H1 (cell line): ENCODE results near the gene DCLK1. TPM values are rescaled to one million over a fixed set of nuclear protein-coding genes. Genes with fewer than 3 reads are reported as not detected.

Experiments
- CTCF ChIA-PET: fragments of 300-600 bp; sonication (Branson Sonifier 250); formaldehyde crosslinking; loops from one replicate; lab custom pipeline; 2021; ENCODE audit not compliant: partially characterized antibody; lab: Charles Lee
- POLR2A ChIA-PET: fragments of 300-600 bp; sonication (Branson Sonifier 250); formaldehyde crosslinking; loops from one replicate; lab custom pipeline; 2021; ENCODE audit warnings: inconsistent platforms; ENCODE audit not compliant: partially characterized antibody; lab: Charles Lee
- DNase-seq, 2 experiments: peaks; one replicate each; pipeline versions ENCODE4 v3.0.0 to v3.0.0-alpha.2; 2010 to 2022; ENCODE audit warnings: low spot score in 2 of 2, low read depth in 1 of 2, mixed read lengths in 1 of 2
- FAIRE-seq: peaks from 2 replicates; lab custom pipeline; 2011; peaks lifted over from hg19 to GRCh38; lab: Jason Lieb, UNC
- H2AFZ ChIP-seq: 2 replicates; pipeline ENCODE4 v1.8.1; 2012; ENCODE audit warnings: low read length, inconsistent platforms
- H2AK5ac ChIP-seq: 2 replicates; pipeline ENCODE4 v1.6.1; 2013; ENCODE audit warnings: low read depth, low read length
- H2BK120ac ChIP-seq: replicated peaks from 2 replicates; pipeline ENCODE3; 2013; ENCODE audit warnings: low read depth, low read length, inconsistent platforms
- H2BK12ac ChIP-seq: 2 replicates; pipeline ENCODE4 v1.6.1; 2013; ENCODE audit warnings: low read depth, low read length
- H2BK15ac ChIP-seq: 2 replicates; pipeline ENCODE4 v1.6.1; 2013; ENCODE audit warnings: low read length
- H2BK20ac ChIP-seq: 2 replicates; pipeline ENCODE4 v1.6.1; 2013; ENCODE audit warnings: low read length
- H2BK5ac ChIP-seq: 2 replicates; pipeline ENCODE4 v1.6.1; 2013; ENCODE audit warnings: low read depth, low read length
- H3K14ac ChIP-seq: 2 replicates; pipeline ENCODE4 v1.6.1; 2013; ENCODE audit warnings: inconsistent platforms; ENCODE audit not compliant: insufficient read length
- H3K18ac ChIP-seq: 2 replicates; pipeline ENCODE4 v1.6.1; 2013; ENCODE audit warnings: low read length; ENCODE audit errors: extremely low read depth
- H3K23ac ChIP-seq: 2 replicates; pipeline ENCODE4 v1.6.1; 2013; ENCODE audit warnings: inconsistent platforms; ENCODE audit not compliant: insufficient read length
- H3K23me2 ChIP-seq: 2 replicates; pipeline ENCODE4 v1.6.1; 2013; ENCODE audit warnings: low read depth, low read length
- H3K27ac ChIP-seq: 2 replicates; pipeline ENCODE4 v1.6.1; 2011; ENCODE audit warnings: low read depth, low read length, inconsistent platforms
- H3K27me3 ChIP-seq, 4 experiments: replicated peaks in 1 of 4; 1 replicate in 1 of 4; 2 replicates in 3 of 4; pipeline versions ENCODE4 v1.6.1 to v1.8.1; 2011 to 2013; ENCODE audit warnings: low read length in 3 of 4, mild to moderate bottlenecking in 3 of 4, inconsistent platforms in 2 of 4, mixed read lengths in 2 of 4, moderate library complexity in 1 of 4; ENCODE audit not compliant: control insufficient read depth in 3 of 4, insufficient read depth in 3 of 4; ENCODE audit errors: extremely low read depth in 1 of 4
- H3K36me3 ChIP-seq, 4 experiments: 2 replicates each; pipeline versions ENCODE4 v1.6.1 to v1.8.1; 2011 to 2013; ENCODE audit warnings: mild to moderate bottlenecking in 4 of 4, low read length in 3 of 4, moderate library complexity in 2 of 4, control low read depth in 1 of 4, inconsistent platforms in 1 of 4; ENCODE audit not compliant: insufficient read depth in 4 of 4, control insufficient read depth in 2 of 4
- H3K4ac ChIP-seq: replicated peaks from 2 replicates; pipeline ENCODE3; 2013; ENCODE audit warnings: low read length, low read depth, mixed read lengths, inconsistent platforms; ENCODE audit not compliant: insufficient read length
- H3K4me1 ChIP-seq, 4 experiments: replicated peaks in 1 of 4; 1 replicate in 1 of 4; 2 replicates in 3 of 4; pipeline versions ENCODE4 v1.6.1 to v1.8.1; 2011 to 2013; ENCODE audit warnings: low read length in 3 of 4, inconsistent platforms in 2 of 4, mixed read lengths in 1 of 4; ENCODE audit not compliant: insufficient read depth in 4 of 4, control insufficient read depth in 3 of 4
- H3K4me2 ChIP-seq, 2 experiments: 2 replicates each; pipeline versions ENCODE4 v1.6.1 to v1.8.1; 2011 to 2013; ENCODE audit warnings: low read depth in 2 of 2, low read length in 2 of 2, control low read depth in 1 of 2, inconsistent platforms in 1 of 2, mild to moderate bottlenecking in 1 of 2; ENCODE audit not compliant: insufficient read depth in 1 of 2
- H3K4me3 ChIP-seq, 4 experiments: fragments of 200-600, 300-600 bp in 1 of 4; sonication (generic), shearing (Covaris generic), sonication (Bioruptor Twin) in 1 of 4; 2 replicates each; pipeline versions ENCODE4 v1.5.1 to v1.8.1; 2011 to 2016; ENCODE audit warnings: low read length in 4 of 4, low read depth in 3 of 4, control low read depth in 2 of 4, inconsistent platforms in 2 of 4, mild to moderate bottlenecking in 2 of 4, mixed read lengths in 1 of 4, moderate library complexity in 1 of 4; ENCODE audit not compliant: insufficient read depth in 2 of 4; ENCODE audit errors: extremely low read depth in 1 of 4
- H3K56ac ChIP-seq: replicated peaks from 2 replicates; pipeline ENCODE3; 2013; ENCODE audit warnings: low read depth, mild to moderate bottlenecking, mixed read lengths, low read length, inconsistent platforms; ENCODE audit not compliant: insufficient read length
- H3K79me1 ChIP-seq: 2 replicates; pipeline ENCODE4 v1.6.1; 2013; ENCODE audit warnings: low read depth, low read length, control low read depth
- H3K79me2 ChIP-seq, 2 experiments: 2 replicates each; pipeline versions ENCODE4 v1.6.1 to v1.8.1; 2012 to 2013; ENCODE audit warnings: low read length in 2 of 2, mild to moderate bottlenecking in 2 of 2, inconsistent platforms in 1 of 2; ENCODE audit not compliant: insufficient read depth in 2 of 2, control insufficient read depth in 1 of 2
- H3K9ac ChIP-seq, 4 experiments: replicated peaks in 1 of 4; 1 replicate in 1 of 4; 2 replicates in 3 of 4; pipeline versions ENCODE4 v1.6.1 to v1.8.1; 2011 to 2013; ENCODE audit warnings: low read depth in 3 of 4, low read length in 3 of 4, control low read depth in 2 of 4, mild to moderate bottlenecking in 2 of 4, moderate library complexity in 2 of 4, inconsistent platforms in 1 of 4; ENCODE audit errors: extremely low read depth in 1 of 4
- H3K9me3 ChIP-seq, 2 experiments: 2 replicates each; pipeline versions ENCODE4 v1.6.1 to v1.8.1; 2012 to 2013; ENCODE audit warnings: mild to moderate bottlenecking in 2 of 2, moderate library complexity in 2 of 2, control low read depth in 1 of 2, inconsistent platforms in 1 of 2, low read depth in 1 of 2, low read length in 1 of 2, mixed read lengths in 1 of 2; ENCODE audit not compliant: insufficient read depth in 2 of 2
- H4K20me1 ChIP-seq, 2 experiments: replicated peaks in 1 of 2; 2 replicates each; pipeline versions ENCODE3 to v1.8.1; 2011 to 2013; ENCODE audit warnings: inconsistent platforms in 2 of 2, low read length in 2 of 2, mild to moderate bottlenecking in 1 of 2; ENCODE audit not compliant: insufficient read depth in 2 of 2, control insufficient read depth in 1 of 2
- H4K5ac ChIP-seq: 2 replicates; pipeline ENCODE4 v1.6.1; 2013; ENCODE audit warnings: low read length, low read depth, mixed read lengths, inconsistent platforms; ENCODE audit not compliant: insufficient read length
- H4K8ac ChIP-seq: 2 replicates; pipeline ENCODE4 v1.8.0; 2013; ENCODE audit warnings: mild to moderate bottlenecking, moderate library complexity, low read length, inconsistent platforms; ENCODE audit not compliant: insufficient read depth; ENCODE audit errors: extremely low read depth
- H4K91ac ChIP-seq: replicated peaks from 2 replicates; pipeline ENCODE3; 2013; ENCODE audit warnings: low read length, mixed read lengths, inconsistent platforms; ENCODE audit not compliant: insufficient read length
- FOSL1 ChIP-seq: IDR thresholded peaks from 2 replicates; pipeline ENCODE4 v1.6.1; 2011; ENCODE audit warnings: mild to moderate bottlenecking, low read depth, low read length, moderate library complexity; ENCODE audit not compliant: insufficient read depth
- SRF ChIP-seq: IDR thresholded peaks from 2 replicates; pipeline ENCODE4 v1.6.1; 2011; ENCODE audit warnings: mild to moderate bottlenecking, low read depth, low read length, moderate library complexity
- TBP ChIP-seq: IDR thresholded peaks from 2 replicates; pipeline ENCODE4 v1.6.1; 2011; ENCODE audit warnings: low read depth, low read length, improper control_type of control experiment
- USF2 ChIP-seq: IDR thresholded peaks from 2 replicates; pipeline ENCODE4 v1.6.1; 2011; ENCODE audit warnings: low read length, improper control_type of control experiment
- WGBS, 2 experiments: shearing (Covaris generic) in 1 of 2; methylation state at CpG; one replicate each; pipeline versions ENCODE4 v1.1.6 to v1.1.7; 2013 to 2015; ENCODE audit warnings: low lambda C conversion rate in 2 of 2, mixed read lengths in 2 of 2, inconsistent platforms in 1 of 2, low coverage in 1 of 2, missing lambda C conversion rate in 1 of 2; ENCODE audit not compliant: insufficient replicate concordance in 2 of 2, insufficient coverage in 1 of 2, insufficient read length in 1 of 2; ENCODE audit errors: extremely low coverage in 1 of 2, missing lambda C conversion rate in 1 of 2; 5-methylcytosine and 5-hydroxymethylcytosine counted together
- polyA plus RNA-seq, 7 experiments: library from polyadenylated mRNA; depleted of rRNA in 3 of 7; stranded (reverse) in 5 of 7; unstranded in 2 of 7; fragments of >200 nt in 5 of 7; fragments of 200-250 nt in 2 of 7; gene quantifications; 1 replicate in 5 of 7; 2 replicates in 1 of 7; 4 replicates in 1 of 7; pipeline versions ENCODE4 v1.2.1 to v1.2.3, GENCODE V29; 2011 to 2013; ENCODE audit warnings: missing spikeins in 2 of 7, mixed read lengths in 2 of 7
- total RNA-seq: library from RNA; stranded (reverse); fragmentation: NEBNext Ultra II Directional; extraction: Animal tissue kit (Norgen Biotek cat#: 25700); gene quantifications from 2 replicates; pipeline ENCODE4 v1.2.1, GENCODE V29; 2021

The DCLK1 gene
- total and polyA plus RNA-seq, 2 of the 8 experiments (the other 6 are each of a cell fraction or from before 2014, with no cell fraction given), result 22.8 to 41.0 TPM

GRCh38 chr13:36068991-36069390, 62.2 kb downstream of the DCLK1 start:
- Histone ChIP-seq H3K4me2 (no peak overlapping the region), H3K23me2 (no peaks in the 10 kb centered on the region), H3K9me3 (no peaks in the 10 kb centered on the region), H2BK12ac (no peak overlapping the region), H3K23ac (no peak overlapping the region), H2AFZ (no peak overlapping the region), H3K79me1 (no peaks in the 10 kb centered on the region), H2AK5ac (no peak overlapping the region), H3K27ac (no peak overlapping the region), H4K8ac (no peak overlapping the region), H4K20me1 (no peaks in the 10 kb centered on the region), H4K91ac (no peak overlapping the region), H3K36me3 (no peaks in the 10 kb centered on the region), H2BK120ac (no peak overlapping the region), H4K5ac (no peak overlapping the region), H3K79me2 (no peaks in the 10 kb centered on the region), H3K4me1 (peaks cover 0 to 3% (median 0%) of the 10 kb centered on the region in 4 experiments; a peak in 3 of 7 replicates), H3K27me3 (no peaks in the 10 kb centered on the region), H3K56ac (no peak overlapping the region), H3K18ac (no peak overlapping the region), H3K4me3 (no peak overlapping the region), H2BK20ac (no peak overlapping the region), H3K4ac (no peak overlapping the region), H2BK5ac (no peak overlapping the region), H2BK15ac (no peak overlapping the region), H3K14ac (no peak overlapping the region), H3K9ac (no peak overlapping the region)
- 73% methylated on average over 3 of the region's 3 CpGs; no CpG with 5 or more reads in 1 of the 2 experiments for WGBS, 2 experiments
- DNase-seq (no peak), FAIRE-seq (no peak)
- POLR2A ChIA-PET, result interaction anchor here (0.7 kb wide), 1 partner anchor 15 kb away, joined by 3 read pairs; no protein-coding TSS in a partner anchor
- TF ChIP-seq FOSL1 (no peak), SRF (no peak), TBP (no peak), USF2 (no peak)
- CTCF ChIA-PET, result interaction anchor here (2.7 kb wide), 1 partner anchor 10 kb away, joined by 8 read pairs; no protein-coding TSS in a partner anchor
